Measurements from ENCODE around the gene SMS.

SMS gene

GRCh38 chrX:21993265-21993664 lies 52.8 kb downstream of the SMS start:
- POLR2A ChIA-PET (ENCODE audit: low non-redundant PET): no interaction called here
- DNase-seq (ENCODE audit: low spot score): no peak
- CTCF ChIA-PET: no interaction called here
- no peak for TF ChIP-seq CTCF (conservative IDR thresholded peaks at IDR 0.05; ENCODE audit: low read depth)
- H3K27ac ChIP-seq: no peak overlapping the region

GRCh38 chrX:21996872-21997455 lies 56.5 kb downstream of the SMS start:
- no peak for TF ChIP-seq CTCF (conservative IDR thresholded peaks at IDR 0.05; ENCODE audit: low read depth)
- DNase-seq (ENCODE audit: low spot score): peak; percentile 36
- H3K27ac ChIP-seq: peak overlapping the region; percentile 59
- ChIA-PET CTCF (no interaction called here), POLR2A (ENCODE audit: low non-redundant PET) (no interaction called here)

GRCh38 chrX:21998037-21998436 lies 57.5 kb downstream of the SMS start:
- ChIA-PET POLR2A (ENCODE audit: low non-redundant PET) (no interaction called here), CTCF (no interaction called here)
- no peak overlapping the region for H3K27ac ChIP-seq
- DNase-seq (ENCODE audit: low spot score): no peak
- TF ChIP-seq CTCF (conservative IDR thresholded peaks at IDR 0.05; ENCODE audit: low read depth): no peak

- DNase-seq (ENCODE audit: low spot score): no peak
- no peak overlapping the region for H3K27ac ChIP-seq
- ChIA-PET POLR2A (ENCODE audit: low non-redundant PET) (no interaction called here), CTCF (no interaction called here)
- no peak for TF ChIP-seq CTCF (conservative IDR thresholded peaks at IDR 0.05; ENCODE audit: low read depth)
These were observed 64.4 kb downstream of the SMS start for GRCh38 chrX:22004866-22005265.

GRCh38 chrX:22012051-22012450 lies 71.5 kb downstream of the SMS start:
- CTCF ChIA-PET: no interaction called here
- no peak overlapping the region for H3K27ac ChIP-seq
- DNase-seq (ENCODE audit: low spot score): no peak
- POLR2A ChIA-PET (ENCODE audit: low non-redundant PET): no interaction called here
- TF ChIP-seq CTCF (conservative IDR thresholded peaks at IDR 0.05; ENCODE audit: low read depth): no peak

- ChIA-PET CTCF (no interaction called here), POLR2A (ENCODE audit: low non-redundant PET) (no interaction called here)
- no peak for DNase-seq (ENCODE audit: low spot score)
These were observed 72.4 kb downstream of the SMS start for GRCh38 chrX:22012931-22013330.

More at GRCh38 chrX:22012931-22013330, 72.4 kb downstream of the SMS start:
- no peak for TF ChIP-seq CTCF (conservative IDR thresholded peaks at IDR 0.05; ENCODE audit: low read depth)
- H3K27ac ChIP-seq: no peak overlapping the region

Measured in RWPE1 (cell line).